ENCODE results near the gene HLA-G. TPM values are rescaled to one million over a fixed set of nuclear protein-coding genes. Genes with fewer than 3 reads are reported as not detected.

Gene HLA-G
- total RNA-seq, 1 experiment from 2014 or later, result not detected

DNA sequence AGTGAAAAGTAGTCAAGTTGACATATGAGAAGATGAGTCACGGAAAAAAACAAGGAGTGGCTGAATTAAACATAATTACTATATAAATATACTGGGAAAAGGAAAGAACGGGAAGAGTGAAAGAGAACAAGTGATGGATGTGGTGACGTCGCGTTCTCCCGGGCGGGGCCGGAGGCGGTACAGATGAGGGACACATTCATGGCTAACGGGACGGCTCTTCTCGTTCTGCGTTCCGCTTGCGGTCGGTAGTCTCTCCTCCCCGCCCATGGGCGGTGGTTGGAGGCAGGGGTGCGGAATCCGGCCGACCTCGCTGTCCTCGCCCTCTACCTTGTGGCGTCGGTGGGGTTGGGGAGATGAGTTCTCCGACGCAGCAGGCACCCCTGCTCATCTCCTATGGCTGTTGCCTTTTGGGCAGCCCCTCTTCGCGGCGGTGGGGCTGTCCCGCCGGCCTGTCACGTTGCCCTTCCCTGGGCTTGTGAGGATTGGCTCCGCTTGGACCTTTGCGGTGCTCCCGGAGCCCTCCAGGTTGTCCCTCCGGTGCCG is 22.5 kb downstream of the HLA-G start:
- peaks cover 0 to 17% of the 10 kb centered on the region in 2 experiments; a peak in 2 of 4 replicates for H3K4me1 ChIP-seq (ENCODE audit: control insufficient read depth in 1 of 2, insufficient read depth in 2 of 2, low read length in 2 of 2)
- no peak overlapping the region for H3K4me3 ChIP-seq (replicated peaks in 1 of 2; ENCODE audit: low read depth in 1 of 2, low read length in 2 of 2)
- TF ChIP-seq POLR2AphosphoS5 (IDR thresholded peaks at IDR 0.05; ENCODE audit: low read depth, low read length) (no peak), SRF (IDR thresholded peaks at IDR 0.05; ENCODE audit: low read depth) (no peak), RAD21 (IDR thresholded peaks at IDR 0.05; ENCODE audit: low read depth) (no peak), FOSL1 (IDR thresholded peaks at IDR 0.05; ENCODE audit: low read depth) (no peak)
- no peaks in the 10 kb centered on the region for H3K79me2 ChIP-seq (ENCODE audit: insufficient read depth, low read length)
- DNase-seq (ENCODE audit: low read depth, low spot score) (no peak), ATAC-seq (no peak)
- H3K9me2 ChIP-seq (ENCODE audit: insufficient read depth), result no peaks in the 10 kb centered on the region
- BruUV-seq (replicated peaks), result no TSS peak
- H3K27ac ChIP-seq (ENCODE audit: low read depth, low read length), result no peak overlapping the region
- ChIA-PET RAD21 (ENCODE audit: low non-redundant PET in 1 of 2, low total read pairs in 2 of 2, uncharacterized antibody in 2 of 2, unreplicated experiment in 2 of 2) (no interaction called here), CTCF (interaction anchor here (0.8 kb wide), 1 partner anchor 163 kb away, joined by 3 read pairs; no protein-coding TSS in a partner anchor), POLR2A (no interaction called here)
- no peak overlapping the region for H2AFZ ChIP-seq (ENCODE audit: low read depth, low read length, poor library complexity, severe bottlenecking)
- no peaks in the 10 kb centered on the region for H3K36me3 ChIP-seq (ENCODE audit: control insufficient read depth in 1 of 2, insufficient read depth in 2 of 2, low read length in 2 of 2)
- H3K9ac ChIP-seq (ENCODE audit: low read length), result no peak overlapping the region
- peaks cover 0 to 3% of the 10 kb centered on the region in 2 experiments; a peak in 1 of 4 replicates for H3K9me3 ChIP-seq (ENCODE audit: control insufficient read depth in 1 of 2, insufficient read depth in 1 of 2, low read depth in 1 of 2, low read length in 2 of 2)
- H3K27me3 ChIP-seq (ENCODE audit: insufficient read depth, low read length), result no peaks in the 10 kb centered on the region
- no peaks in the 10 kb centered on the region for H4K20me1 ChIP-seq (ENCODE audit: insufficient read depth)
- intact Hi-C loops (cut with micrococcal nuclease), result no loop called here
- no peak overlapping the region for H3K4me2 ChIP-seq (ENCODE audit: low read length)

DNA sequence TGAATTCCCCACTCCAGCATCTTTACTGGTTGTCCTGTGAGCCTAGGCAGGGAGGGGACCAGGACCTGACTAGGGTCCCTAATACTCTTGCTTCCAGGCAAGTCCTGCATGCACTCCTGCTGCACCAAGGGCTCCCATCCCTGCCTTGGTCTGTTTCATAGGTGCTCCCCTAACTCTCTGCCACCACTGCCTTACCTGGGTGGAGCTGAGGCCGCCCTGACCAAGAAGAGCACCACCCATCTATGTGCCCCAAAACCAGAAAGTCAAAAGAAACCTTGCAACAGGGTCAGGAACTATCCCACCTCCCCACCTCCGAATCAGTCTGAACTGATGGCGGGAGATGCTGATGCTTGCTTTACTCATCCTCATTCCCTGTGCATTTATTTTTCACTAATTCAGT is 23.6 kb downstream of the HLA-G start:
- Histone ChIP-seq H4K20me1 (ENCODE audit: insufficient read depth) (no peaks in the 10 kb centered on the region), H3K27me3 (ENCODE audit: insufficient read depth, low read length) (no peaks in the 10 kb centered on the region), H3K79me2 (ENCODE audit: insufficient read depth, low read length) (no peaks in the 10 kb centered on the region), H3K9ac (ENCODE audit: low read length) (no peak overlapping the region), H3K4me2 (ENCODE audit: low read length) (no peak overlapping the region), H3K27ac (ENCODE audit: low read depth, low read length) (no peak overlapping the region), H3K36me3 (ENCODE audit: control insufficient read depth in 1 of 2, insufficient read depth in 2 of 2, low read length in 2 of 2) (no peaks in the 10 kb centered on the region), H2AFZ (ENCODE audit: low read depth, low read length, poor library complexity, severe bottlenecking) (no peak overlapping the region), H3K4me3 (replicated peaks in 1 of 2; ENCODE audit: low read depth in 1 of 2, low read length in 2 of 2) (no peak overlapping the region), H3K4me1 (ENCODE audit: control insufficient read depth in 1 of 2, insufficient read depth in 2 of 2, low read length in 2 of 2) (peaks cover 0 to 7% of the 10 kb centered on the region in 2 experiments; a peak in 2 of 4 replicates), H3K9me3 (ENCODE audit: control insufficient read depth in 1 of 2, insufficient read depth in 1 of 2, low read depth in 1 of 2, low read length in 2 of 2) (no peaks in the 10 kb centered on the region), H3K9me2 (ENCODE audit: insufficient read depth) (no peaks in the 10 kb centered on the region)
- ChIA-PET CTCF (interaction anchor here (0.8 kb wide), 1 partner anchor 162 kb away, joined by 3 read pairs; no protein-coding TSS in a partner anchor), POLR2A (no interaction called here), RAD21 (ENCODE audit: low non-redundant PET in 1 of 2, low total read pairs in 2 of 2, uncharacterized antibody in 2 of 2, unreplicated experiment in 2 of 2) (no interaction called here)
- DNase-seq (ENCODE audit: low read depth, low spot score) (no peak), ATAC-seq (no peak)
- BruUV-seq (replicated peaks), result no TSS peak
- intact Hi-C loops (cut with micrococcal nuclease), result no loop called here
- TF ChIP-seq, protein P1, sequence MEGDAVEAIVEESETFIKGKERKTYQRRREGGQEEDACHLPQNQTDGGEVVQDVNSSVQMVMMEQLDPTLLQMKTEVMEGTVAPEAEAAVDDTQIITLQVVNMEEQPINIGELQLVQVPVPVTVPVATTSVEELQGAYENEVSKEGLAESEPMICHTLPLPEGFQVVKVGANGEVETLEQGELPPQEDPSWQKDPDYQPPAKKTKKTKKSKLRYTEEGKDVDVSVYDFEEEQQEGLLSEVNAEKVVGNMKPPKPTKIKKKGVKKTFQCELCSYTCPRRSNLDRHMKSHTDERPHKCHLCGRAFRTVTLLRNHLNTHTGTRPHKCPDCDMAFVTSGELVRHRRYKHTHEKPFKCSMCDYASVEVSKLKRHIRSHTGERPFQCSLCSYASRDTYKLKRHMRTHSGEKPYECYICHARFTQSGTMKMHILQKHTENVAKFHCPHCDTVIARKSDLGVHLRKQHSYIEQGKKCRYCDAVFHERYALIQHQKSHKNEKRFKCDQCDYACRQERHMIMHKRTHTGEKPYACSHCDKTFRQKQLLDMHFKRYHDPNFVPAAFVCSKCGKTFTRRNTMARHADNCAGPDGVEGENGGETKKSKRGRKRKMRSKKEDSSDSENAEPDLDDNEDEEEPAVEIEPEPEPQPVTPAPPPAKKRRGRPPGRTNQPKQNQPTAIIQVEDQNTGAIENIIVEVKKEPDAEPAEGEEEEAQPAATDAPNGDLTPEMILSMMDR (IDR thresholded peaks at IDR 0.05 in 2 of 3, conservative IDR thresholded peaks at IDR 0.05 in 1 of 3; ENCODE audit: borderline replicate concordance in 1 of 3, insufficient read depth in 1 of 3, low read depth in 2 of 3, low read length in 2 of 3), result no peak
- no peak for TF ChIP-seq ZNF274 (IDR thresholded peaks at IDR 0.05; ENCODE audit: low read depth, low read length)
- TF ChIP-seq ELF1 (IDR thresholded peaks at IDR 0.05; ENCODE audit: borderline replicate concordance, low read depth), result no peak
- no peak for TF ChIP-seq RAD21 (IDR thresholded peaks at IDR 0.05; ENCODE audit: low read depth)
- no peak for TF ChIP-seq EZH2phosphoT487 (IDR thresholded peaks at IDR 0.05; ENCODE audit: borderline replicate concordance)
- no peak for TF ChIP-seq SP1 (IDR thresholded peaks at IDR 0.05; ENCODE audit: low read depth)
- no peak for TF ChIP-seq YY1 (IDR thresholded peaks at IDR 0.05; ENCODE audit: extremely low read depth, insufficient replicate concordance, low read depth, low read length)
- TF ChIP-seq, protein P2, sequence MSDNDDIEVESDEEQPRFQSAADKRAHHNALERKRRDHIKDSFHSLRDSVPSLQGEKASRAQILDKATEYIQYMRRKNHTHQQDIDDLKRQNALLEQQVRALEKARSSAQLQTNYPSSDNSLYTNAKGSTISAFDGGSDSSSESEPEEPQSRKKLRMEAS (IDR thresholded peaks at IDR 0.05), result no peak
- no peak for TF ChIP-seq POLR2AphosphoS5 (IDR thresholded peaks at IDR 0.05; ENCODE audit: low read depth, low read length)
- no peak for TF ChIP-seq CEBPB (IDR thresholded peaks at IDR 0.05; ENCODE audit: low read depth)
- no peak for TF ChIP-seq SRF (IDR thresholded peaks at IDR 0.05; ENCODE audit: low read depth)
- TF ChIP-seq SIN3A (IDR thresholded peaks at IDR 0.05; ENCODE audit: low read depth), result no peak
- TF ChIP-seq FOSL1 (IDR thresholded peaks at IDR 0.05; ENCODE audit: low read depth), result no peak
- TF ChIP-seq, protein P3, sequence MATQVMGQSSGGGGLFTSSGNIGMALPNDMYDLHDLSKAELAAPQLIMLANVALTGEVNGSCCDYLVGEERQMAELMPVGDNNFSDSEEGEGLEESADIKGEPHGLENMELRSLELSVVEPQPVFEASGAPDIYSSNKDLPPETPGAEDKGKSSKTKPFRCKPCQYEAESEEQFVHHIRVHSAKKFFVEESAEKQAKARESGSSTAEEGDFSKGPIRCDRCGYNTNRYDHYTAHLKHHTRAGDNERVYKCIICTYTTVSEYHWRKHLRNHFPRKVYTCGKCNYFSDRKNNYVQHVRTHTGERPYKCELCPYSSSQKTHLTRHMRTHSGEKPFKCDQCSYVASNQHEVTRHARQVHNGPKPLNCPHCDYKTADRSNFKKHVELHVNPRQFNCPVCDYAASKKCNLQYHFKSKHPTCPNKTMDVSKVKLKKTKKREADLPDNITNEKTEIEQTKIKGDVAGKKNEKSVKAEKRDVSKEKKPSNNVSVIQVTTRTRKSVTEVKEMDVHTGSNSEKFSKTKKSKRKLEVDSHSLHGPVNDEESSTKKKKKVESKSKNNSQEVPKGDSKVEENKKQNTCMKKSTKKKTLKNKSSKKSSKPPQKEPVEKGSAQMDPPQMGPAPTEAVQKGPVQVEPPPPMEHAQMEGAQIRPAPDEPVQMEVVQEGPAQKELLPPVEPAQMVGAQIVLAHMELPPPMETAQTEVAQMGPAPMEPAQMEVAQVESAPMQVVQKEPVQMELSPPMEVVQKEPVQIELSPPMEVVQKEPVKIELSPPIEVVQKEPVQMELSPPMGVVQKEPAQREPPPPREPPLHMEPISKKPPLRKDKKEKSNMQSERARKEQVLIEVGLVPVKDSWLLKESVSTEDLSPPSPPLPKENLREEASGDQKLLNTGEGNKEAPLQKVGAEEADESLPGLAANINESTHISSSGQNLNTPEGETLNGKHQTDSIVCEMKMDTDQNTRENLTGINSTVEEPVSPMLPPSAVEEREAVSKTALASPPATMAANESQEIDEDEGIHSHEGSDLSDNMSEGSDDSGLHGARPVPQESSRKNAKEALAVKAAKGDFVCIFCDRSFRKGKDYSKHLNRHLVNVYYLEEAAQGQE (IDR thresholded peaks at IDR 0.05; ENCODE audit: low read depth), result no peak
- TF ChIP-seq EGR1 (IDR thresholded peaks at IDR 0.05; ENCODE audit: low read depth), result no peak

Measured in HCT116 (cell line).